Endodermal cell (in vitro differentiated cells): ENCODE data around the gene DNAJA3. TPM values are rescaled to one million over a fixed set of nuclear protein-coding genes. Genes with fewer than 3 reads are reported as not detected.

Experiments
- DNase-seq: peaks from one replicate; pipeline ENCODE4 v3.0.0-alpha.2; 2017
- H3K27ac ChIP-seq: 2 replicates; pipeline ENCODE4 v1.5.1; 2013; ENCODE audit warnings: mild to moderate bottlenecking, low read depth, low read length, moderate library complexity
- H3K27me3 ChIP-seq: 2 replicates; pipeline ENCODE4 v1.6.1; 2013; ENCODE audit warnings: mild to moderate bottlenecking, low read length, moderate library complexity; ENCODE audit not compliant: insufficient read depth, control insufficient read depth, poor library complexity, severe bottlenecking
- H3K36me3 ChIP-seq: 2 replicates; pipeline ENCODE4 v1.7.0; 2013; ENCODE audit warnings: mild to moderate bottlenecking, low read length, moderate library complexity; ENCODE audit not compliant: control insufficient read depth, insufficient read depth
- H3K4me1 ChIP-seq: one replicate; pipeline ENCODE4 v1.7.0; 2013; ENCODE audit warnings: low read length; ENCODE audit not compliant: control insufficient read depth, insufficient read depth
- H3K4me3 ChIP-seq: 2 replicates; pipeline ENCODE4 v1.5.1; 2013; ENCODE audit warnings: mild to moderate bottlenecking, low read length, moderate library complexity
- H3K9ac ChIP-seq: 2 replicates; pipeline ENCODE4 v1.6.1; 2013; ENCODE audit warnings: mild to moderate bottlenecking, low read length, moderate library complexity; ENCODE audit not compliant: poor library complexity, severe bottlenecking; ENCODE audit errors: extremely low read depth
- H3K9me3 ChIP-seq: 2 replicates; pipeline ENCODE4 v1.6.1; 2013; ENCODE audit warnings: mild to moderate bottlenecking, low read length, moderate library complexity; ENCODE audit not compliant: control insufficient read depth
- H3K27ac Mint-ChIP-seq: 2 replicates; pipeline ENCODE4 v1.8.0; 2020; ENCODE audit warnings: mixed read lengths
- H3K27me3 Mint-ChIP-seq: 2 replicates; pipeline ENCODE4 v1.8.0; 2021; ENCODE audit warnings: mild to moderate bottlenecking, mixed read lengths; ENCODE audit not compliant: insufficient read depth
- H3K36me3 Mint-ChIP-seq: 2 replicates; pipeline ENCODE4 v1.8.0; 2020; ENCODE audit warnings: low read depth, mixed read lengths
- H3K4me1 Mint-ChIP-seq: 2 replicates; pipeline ENCODE4 v1.8.0; 2020; ENCODE audit warnings: mixed read lengths
- H3K4me3 Mint-ChIP-seq: 2 replicates; pipeline ENCODE4 v1.8.0; 2020; ENCODE audit warnings: mild to moderate bottlenecking, moderate library complexity, mixed read lengths
- H3K9me3 Mint-ChIP-seq: 2 replicates; pipeline ENCODE4 v1.8.0; 2020; ENCODE audit warnings: mild to moderate bottlenecking, mixed read lengths
- CTCF ChIP-seq: fragments of 200-600 bp; sonication (generic); conservative IDR thresholded peaks from 2 replicates; pipeline ENCODE4 v1.5.0; 2021; ENCODE audit warnings: antibody characterized with exemption, mild to moderate bottlenecking
- WGBS, 2 experiments: methylation state at CpG; one replicate each; pipeline versions ENCODE4 v1.1.5 to v1.1.7; 2013; ENCODE audit warnings: missing lambda C conversion rate in 2 of 2, mixed read lengths in 1 of 2; ENCODE audit not compliant: insufficient coverage in 1 of 2, insufficient read length in 1 of 2; 5-methylcytosine and 5-hydroxymethylcytosine counted together
- total RNA-seq, 2 donors: library from RNA; stranded (reverse); fragmentation: NEBNext Ultra II Directional in 1 of 2; extraction: Animal tissue kit (Norgen Biotek cat#: 25700) in 1 of 2; gene quantifications; 2 replicates in 1 of 2; 3 replicates in 1 of 2; pipeline ENCODE4 v1.2.1, GENCODE V29; 2021

Gene DNAJA3
- total RNA-seq, 2 donors from 2014 or later = 37.4 to 38.5 TPM

- H3K9me3 ChIP-seq = no peaks in the 10 kb centered on the region
- 94% methylated on average over 12 to 21 of the region's 21 CpGs for WGBS, 2 experiments
- no peaks in the 10 kb centered on the region for H3K27me3 ChIP-seq
- H3K36me3 ChIP-seq = no peaks in the 10 kb centered on the region
- Mint-ChIP-seq H3K36me3 (no peaks in the 10 kb centered on the region), H3K27ac (no peak overlapping the region), H3K4me1 (peaks cover 15% of the 10 kb centered on the region), H3K4me3 (no peak overlapping the region), H3K27me3 (no peaks in the 10 kb centered on the region), H3K9me3 (no peaks in the 10 kb centered on the region)
- TF ChIP-seq CTCF = no peak
- peaks cover 20% of the 10 kb centered on the region for H3K4me1 ChIP-seq
- H3K9ac ChIP-seq = no peak overlapping the region
- no peak for DNase-seq
- H3K27ac ChIP-seq = no peak overlapping the region
- no peak overlapping the region for H3K4me3 ChIP-seq
Observed at GRCh38 chr16:4378999-4379690, 46.5 kb upstream of the DNAJA3 start.

- no peaks in the 10 kb centered on the region for H3K27me3 Mint-ChIP-seq
- TF ChIP-seq CTCF = no peak
Observed at GRCh38 chr16:4380119-4381063, 45.3 kb upstream of the DNAJA3 start.

GRCh38 chr16:4381072-4381934 is 44.4 kb upstream of the DNAJA3 start:
- no peak overlapping the region for H3K27ac Mint-ChIP-seq
- peaks cover 10% of the 10 kb centered on the region for H3K4me1 Mint-ChIP-seq
- H3K27me3 Mint-ChIP-seq = no peaks in the 10 kb centered on the region
- H3K9me3 Mint-ChIP-seq = no peaks in the 10 kb centered on the region
- 95 to 96% methylated on average over 35 to 59 of the region's 59 CpGs for WGBS, 2 experiments
- Histone ChIP-seq H3K9me3 (no peaks in the 10 kb centered on the region), H3K9ac (no peak overlapping the region), H3K4me3 (no peak overlapping the region), H3K27ac (no peak overlapping the region), H3K36me3 (no peaks in the 10 kb centered on the region), H3K27me3 (no peaks in the 10 kb centered on the region), H3K4me1 (peaks cover 11% of the 10 kb centered on the region)
- no peak for DNase-seq
- no peaks in the 10 kb centered on the region for H3K36me3 Mint-ChIP-seq
- TF ChIP-seq CTCF = no peak
- H3K4me3 Mint-ChIP-seq = no peak overlapping the region

More at GRCh38 chr16:4380119-4381063, 45.3 kb upstream of the DNAJA3 start:
- Mint-ChIP-seq H3K4me1 (peaks cover 10% of the 10 kb centered on the region), H3K27ac (peak overlapping the region; percentile 32), H3K36me3 (no peaks in the 10 kb centered on the region), H3K9me3 (no peaks in the 10 kb centered on the region), H3K4me3 (no peak overlapping the region)
- H3K4me1 ChIP-seq = peaks cover 11% of the 10 kb centered on the region
- no peaks in the 10 kb centered on the region for H3K27me3 ChIP-seq
- H3K9me3 ChIP-seq = no peaks in the 10 kb centered on the region
- no peak for DNase-seq
- H3K36me3 ChIP-seq = no peaks in the 10 kb centered on the region
- peak overlapping the region; percentile 36 for H3K27ac ChIP-seq
- no peak overlapping the region for H3K9ac ChIP-seq
- H3K4me3 ChIP-seq = no peak overlapping the region
- 88 to 90% methylated on average over 19 to 26 of the region's 26 CpGs for WGBS, 2 experiments
